Vagina (tissue), 2 donors: Measurements from ENCODE around the gene FBXO41.

Experiments
- CTCF ChIP-seq, 3 experiments: fragments of 450-650 bp in 2 of 3; fragments of 200-600 bp in 1 of 3; sonication (generic) in 1 of 3; IDR thresholded peaks; one replicate each; pipeline ENCODE4 v1.5.1; 2017 to 2019; ENCODE audit warnings: antibody characterized with exemption in 3 of 3, mild to moderate bottlenecking in 2 of 3, moderate library complexity in 2 of 3
- POLR2AphosphoS5 ChIP-seq, 2 donors: sonication (generic); formaldehyde crosslinking; IDR thresholded peaks; one replicate each; pipeline ENCODE4 v1.9.0; 2017; ENCODE audit warnings: antibody characterized with exemption in 2 of 2, mild to moderate bottlenecking in 2 of 2, low read depth in 1 of 2; ENCODE audit not compliant: insufficient read depth in 1 of 2

- no peak for TF ChIP-seq CTCF (IDR thresholded peaks at IDR 0.05)
- TF ChIP-seq POLR2AphosphoS5 (IDR thresholded peaks at IDR 0.05; ENCODE audit: insufficient read depth in 1 of 2, low read depth in 1 of 2) = no peak
Measured at GRCh38 chr2:73267008-73267407, 17.3 kb downstream of the FBXO41 start.
